Measurements from ENCODE around the gene NLRP9. TPM values are rescaled to one million over a fixed set of nuclear protein-coding genes. Genes with fewer than 3 reads are reported as not detected.
"Not testable (repeated sequence)": the region's sequence is repeated elsewhere in the genome, so short reads cannot be mapped to it uniquely, and the experiment has no call there.

The NLRP9 gene
- total and polyA plus RNA-seq, 8 donors = 0.04 to 0.12 (median 0.07) TPM; not detected in 4

- WGBS, 2 donors = 83 to 91% methylated on average over 8 of the region's 8 CpGs
- Histone ChIP-seq H3K27ac (no peak overlapping the region), H3K4me1 (no peaks in the 10 kb centered on the region), H3K4me3 (no peak overlapping the region), H3K9me3 (no peaks in the 10 kb centered on the region), H3K36me3 (no peaks in the 10 kb centered on the region), H3K27me3 (peaks cover 0 to 3% (median 0%) of the 10 kb centered on the region in 4 donors)
- no peak for ATAC-seq
- no peak for TF ChIP-seq CTCF (IDR thresholded peaks at IDR 0.05)
- intact Hi-C loops (cut with DNase I) = no loop called here
- no peak for FAIRE-seq
- DNase-seq = no peak
These were observed 14.7 kb downstream of the NLRP9 start for GRCh38 chr19:55723491-55723890.

GRCh38 chr19:55720801-55721200 lies 17.4 kb downstream of the NLRP9 start:
- WGBS, 2 donors = 67 to 81% methylated on average over 3 of the region's 3 CpGs
- intact Hi-C loops (cut with DNase I) = no loop called here
- ATAC-seq = no peak
- DNase-seq = no peak
- TF ChIP-seq CTCF (IDR thresholded peaks at IDR 0.05) = no peak
- peaks cover 0 to 3% (median 0%) of the 10 kb centered on the region in 4 donors for H3K27me3 ChIP-seq
- H3K4me1 ChIP-seq = no peaks in the 10 kb centered on the region
- H3K9me3 ChIP-seq = no peaks in the 10 kb centered on the region
- no peak overlapping the region for H3K4me3 ChIP-seq
- H3K27ac ChIP-seq = no peak overlapping the region
- no peaks in the 10 kb centered on the region for H3K36me3 ChIP-seq
- FAIRE-seq = no peak

GRCh38 chr19:55720214-55720746 lies 17.9 kb downstream of the NLRP9 start:
- ATAC-seq (no peak), DNase-seq (no peak), FAIRE-seq (no peak)
- Histone ChIP-seq H3K36me3 (no peaks in the 10 kb centered on the region), H3K9me3 (no peaks in the 10 kb centered on the region), H3K4me1 (no peaks in the 10 kb centered on the region), H3K27ac (no peak overlapping the region), H3K27me3 (peaks cover 0 to 3% (median 0%) of the 10 kb centered on the region in 4 donors), H3K4me3 (no peak overlapping the region)
- TF ChIP-seq CTCF (IDR thresholded peaks at IDR 0.05) = no peak
- 59 to 74% methylated on average over 5 of the region's 5 CpGs for WGBS, 2 donors
- intact Hi-C loops (cut with DNase I) = no loop called here

GRCh38 chr19:55717879-55718711 lies 20.1 kb downstream of the NLRP9 start:
- H3K9me3 ChIP-seq; H3K4me1 ChIP-seq; H3K27ac ChIP-seq; H3K4me3 ChIP-seq; H3K36me3 ChIP-seq; ATAC-seq; H3K27me3 ChIP-seq; DNase-seq; FAIRE-seq; intact Hi-C loops (cut with DNase I): not testable (repeated sequence)
- WGBS, 2 donors = 19 to 22% methylated on average over 13 of the region's 13 CpGs

- H3K9me3 ChIP-seq = no peaks in the 10 kb centered on the region
- H3K27me3 ChIP-seq = peaks cover 0 to 3% (median 0%) of the 10 kb centered on the region in 4 donors
- FAIRE-seq (no peak), ATAC-seq (no peak), DNase-seq (no peak)
- H3K36me3 ChIP-seq = no peaks in the 10 kb centered on the region
- no peak for TF ChIP-seq CTCF (IDR thresholded peaks at IDR 0.05)
- H3K4me1 ChIP-seq = no peaks in the 10 kb centered on the region
- no peak overlapping the region for H3K4me3 ChIP-seq
- 52 to 59% methylated on average over 11 of the region's 11 CpGs for WGBS, 2 donors
- intact Hi-C loops (cut with DNase I) = no loop called here
- no peak overlapping the region for H3K27ac ChIP-seq
These were observed 21.0 kb downstream of the NLRP9 start for GRCh38 chr19:55717251-55717650.

All from pancreas (tissue), 10 donors.